ENCODE data around the gene TMEM52.

The TMEM52 gene

DNA sequence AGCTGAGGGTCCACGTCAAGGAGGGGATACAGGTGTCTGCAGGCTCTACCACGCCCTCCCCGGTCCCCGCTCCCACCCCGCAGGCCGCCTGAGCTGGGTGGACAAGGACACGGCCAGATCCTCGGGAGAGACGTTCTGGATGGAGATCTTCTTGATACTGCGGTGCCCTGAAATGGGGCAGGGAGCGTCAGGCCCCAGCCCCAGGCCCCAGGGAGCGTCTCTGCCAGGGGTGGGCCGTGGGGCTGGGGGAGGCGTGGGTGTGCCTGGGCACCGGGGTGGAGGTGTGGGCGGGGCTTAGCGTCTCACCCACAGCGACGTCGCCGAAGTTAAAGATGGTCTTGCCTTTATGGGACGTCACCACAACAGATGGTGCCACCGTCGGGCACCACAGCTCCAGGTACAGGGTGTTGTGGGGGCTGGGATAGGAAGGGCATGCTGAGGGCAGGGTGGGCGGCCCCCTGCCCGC is 7.3 kb upstream of the TMEM52 start:
- DNase-seq: no peak

DNA sequence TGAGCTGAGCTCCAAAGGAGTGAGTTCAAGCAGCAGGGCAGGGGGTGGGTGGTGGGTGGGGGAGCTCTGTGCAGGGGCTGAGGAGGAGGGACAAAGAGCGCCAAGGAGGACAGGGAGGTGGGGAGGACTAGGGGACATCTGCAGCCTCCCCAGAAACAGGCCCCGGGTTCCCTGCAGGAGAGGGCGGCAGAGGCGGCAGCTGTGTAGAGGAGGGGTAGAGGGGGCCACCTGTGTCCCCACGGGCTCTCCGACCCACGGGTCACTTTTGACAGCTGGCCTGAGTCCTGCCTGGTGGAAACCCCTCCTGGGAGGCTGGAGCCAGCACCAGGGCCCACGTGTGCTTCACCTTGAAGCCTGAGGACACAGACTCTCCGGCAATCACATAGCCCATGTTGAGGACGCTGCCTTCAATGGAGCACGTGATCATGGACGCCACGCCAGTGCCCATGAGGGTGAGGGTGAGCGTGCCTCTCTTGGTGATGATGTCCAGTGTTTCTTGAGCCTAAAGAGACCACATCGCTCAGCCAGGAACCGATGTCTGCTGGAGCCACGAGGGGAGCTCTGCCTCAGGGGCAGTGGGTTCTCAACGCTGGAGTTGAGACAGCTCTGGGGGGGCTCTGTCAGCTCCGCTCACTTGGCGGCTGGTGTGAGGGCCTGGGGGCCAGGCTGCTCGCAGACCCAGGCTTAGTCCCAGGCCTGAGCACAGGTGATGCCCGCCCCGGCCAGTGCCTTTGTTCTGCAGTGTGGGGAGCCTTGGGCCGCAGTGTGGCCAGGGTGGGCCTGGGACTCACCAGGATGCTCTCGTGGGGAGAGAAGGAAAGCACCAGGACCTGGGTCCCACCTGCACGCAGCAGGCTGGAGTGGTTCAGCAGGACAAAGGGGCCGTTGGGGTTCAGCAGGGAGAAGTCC is 6.6 kb upstream of the TMEM52 start:
- DNase-seq: no peak

DNA sequence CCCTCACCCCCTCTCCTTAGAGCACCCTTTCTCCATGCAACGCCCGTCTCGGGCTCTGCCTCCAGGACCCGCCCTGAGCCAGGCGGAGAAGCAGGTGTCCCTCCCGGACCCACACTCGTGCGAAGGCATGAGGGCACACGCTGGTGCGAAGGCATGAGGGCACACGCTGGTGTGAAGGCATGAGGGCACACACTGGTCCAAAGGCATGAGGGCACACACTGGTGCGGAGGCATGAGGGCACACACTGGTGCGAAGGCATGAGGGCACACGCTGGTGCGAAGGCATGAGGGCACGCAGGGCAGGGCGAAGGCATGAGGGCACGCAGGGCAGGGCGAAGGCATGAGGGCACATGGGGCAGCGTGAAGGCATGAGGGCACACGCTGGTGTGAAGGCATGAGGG is 5.8 kb upstream of the TMEM52 start:
- no peak for DNase-seq

DNA sequence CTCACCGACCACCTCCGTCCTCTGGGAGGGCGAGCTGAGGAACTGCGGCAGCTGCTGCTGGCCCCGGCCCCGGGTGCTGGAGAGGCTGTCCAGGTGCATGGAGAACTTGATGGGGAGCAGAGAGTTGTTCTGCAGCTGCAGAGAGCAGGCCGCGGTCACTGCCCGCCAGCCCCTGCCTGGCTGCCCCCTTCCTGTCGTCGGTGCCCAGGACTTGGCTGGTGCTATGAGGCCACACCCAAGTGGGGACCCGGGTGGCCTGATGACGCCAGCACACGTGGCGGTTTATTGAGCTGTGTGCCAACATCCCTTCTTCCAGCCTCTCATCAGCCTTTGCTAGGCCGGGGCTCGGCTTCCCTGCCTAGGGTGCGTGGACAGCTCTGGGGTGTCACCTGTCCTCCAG is 5.3 kb upstream of the TMEM52 start:
- peak; percentile 68 for DNase-seq

DNA sequence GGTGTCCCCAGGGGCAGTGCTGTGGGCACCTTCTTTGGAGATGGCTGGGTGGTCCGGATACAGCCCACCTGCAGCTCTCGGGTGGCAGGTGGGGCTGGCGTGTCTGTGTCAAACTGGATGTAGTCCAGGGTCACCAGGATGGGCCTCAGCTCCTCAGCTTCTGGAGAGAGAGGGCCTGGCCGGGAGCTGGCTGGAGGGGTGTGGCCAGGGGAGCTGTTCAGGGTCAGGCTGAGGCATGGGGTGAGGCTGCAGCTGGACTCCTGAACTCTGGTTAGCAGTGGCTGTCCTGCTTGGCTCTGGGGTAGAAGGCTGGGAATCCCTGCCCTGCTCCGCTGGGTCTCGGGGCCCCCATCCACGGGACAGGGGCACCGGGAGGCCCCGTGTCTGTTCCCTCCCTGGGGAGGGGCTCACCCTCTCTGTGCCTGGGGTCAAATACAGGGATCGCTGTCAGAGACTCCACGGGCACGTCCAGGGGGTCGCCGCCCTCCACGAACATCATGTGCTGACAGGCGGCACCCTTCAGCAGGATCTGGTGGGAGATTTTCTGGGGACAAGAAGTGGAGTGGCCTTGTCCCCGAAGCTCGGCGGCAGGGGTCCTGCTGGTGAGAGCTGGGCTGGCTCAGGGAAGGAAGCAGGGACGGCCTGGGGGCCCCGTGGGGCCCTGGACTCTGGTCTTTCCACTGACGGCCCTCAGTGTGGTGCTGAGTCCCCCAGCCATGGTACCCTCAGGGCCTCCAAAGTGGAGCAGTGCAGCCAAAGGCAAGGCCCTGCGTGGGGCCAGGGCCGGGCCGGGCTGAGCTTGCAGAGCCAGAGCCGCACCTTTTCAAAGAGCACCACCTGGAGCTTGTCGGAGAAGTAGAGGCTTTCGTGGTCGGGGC is 4.1 kb upstream of the TMEM52 start:
- peak; percentile 20 for DNase-seq

DNA sequence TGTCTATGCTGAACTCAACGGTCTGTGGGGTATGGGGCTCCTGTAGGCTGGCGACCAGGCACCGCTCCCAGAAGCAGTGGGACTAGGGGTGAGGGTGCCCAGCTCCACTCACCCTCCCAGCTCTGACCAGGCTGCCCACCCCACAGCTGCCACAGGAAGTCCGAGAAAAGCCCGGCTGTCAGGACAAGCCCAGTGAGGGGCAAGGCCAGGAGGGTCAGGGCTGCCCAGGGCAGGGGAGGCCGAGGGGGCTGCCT is 3.5 kb upstream of the TMEM52 start:
- no peak for DNase-seq

DNA sequence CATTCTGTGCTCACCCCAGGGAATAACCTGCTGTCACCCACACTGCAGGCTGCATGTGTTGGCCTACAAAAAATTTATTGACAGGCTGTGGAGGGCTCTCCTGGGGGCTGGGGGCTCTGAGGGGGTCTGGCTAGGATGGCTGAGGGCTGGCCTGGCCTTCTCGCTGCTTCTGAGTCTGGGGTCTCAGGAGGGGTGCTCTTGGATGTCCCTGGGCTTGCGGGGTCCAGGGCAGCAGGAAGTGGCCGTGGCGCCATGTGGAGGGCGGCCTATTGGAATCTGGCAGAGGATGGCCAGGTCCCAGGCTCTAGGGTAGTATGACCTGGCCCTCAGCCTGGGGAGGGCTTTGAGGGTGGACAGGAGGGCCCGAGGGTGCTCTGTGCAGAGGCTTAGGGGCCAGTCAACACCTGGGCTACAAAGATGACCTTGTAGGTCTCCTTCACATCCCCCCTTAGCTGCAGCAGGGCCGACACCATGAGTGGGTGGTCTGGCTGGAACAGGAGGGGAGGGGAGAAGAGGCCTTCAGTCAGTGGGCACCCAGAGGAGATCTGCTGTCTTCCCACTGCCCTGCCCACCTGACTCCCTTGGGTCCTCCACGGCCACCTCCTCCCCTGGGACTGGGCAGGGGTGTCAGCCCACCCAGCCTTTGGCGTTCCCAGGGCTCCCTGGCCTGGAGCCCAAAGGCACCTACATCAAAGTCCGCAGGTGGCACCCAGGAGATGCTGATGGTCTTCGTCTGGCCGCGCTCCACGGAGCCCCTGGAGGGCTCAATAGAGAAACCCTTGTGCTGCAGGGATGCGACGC is 3.0 kb upstream of the TMEM52 start:
- peak; percentile 26 for DNase-seq

DNA sequence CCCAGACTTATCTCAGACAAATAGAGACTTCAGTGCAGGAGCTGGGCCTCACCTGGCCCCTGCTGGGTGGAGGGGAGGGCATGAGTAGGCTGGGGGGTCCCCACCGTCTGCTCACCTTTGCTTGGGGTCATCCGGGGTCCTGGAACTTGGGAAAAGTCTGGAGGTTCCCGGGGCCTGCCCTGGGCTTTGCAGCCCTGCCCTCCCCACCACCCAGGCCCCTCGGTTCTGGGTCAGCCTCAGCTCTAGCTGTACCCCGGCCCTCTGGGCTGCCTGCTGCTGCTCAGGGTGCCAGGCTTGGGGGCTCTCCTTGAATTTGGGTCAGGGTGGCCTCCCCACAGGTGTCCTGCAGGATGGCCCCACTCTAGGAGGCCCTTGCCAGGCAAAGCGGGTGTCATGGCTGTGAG is 2.4 kb upstream of the TMEM52 start:
- DNase-seq: no peak

DNA sequence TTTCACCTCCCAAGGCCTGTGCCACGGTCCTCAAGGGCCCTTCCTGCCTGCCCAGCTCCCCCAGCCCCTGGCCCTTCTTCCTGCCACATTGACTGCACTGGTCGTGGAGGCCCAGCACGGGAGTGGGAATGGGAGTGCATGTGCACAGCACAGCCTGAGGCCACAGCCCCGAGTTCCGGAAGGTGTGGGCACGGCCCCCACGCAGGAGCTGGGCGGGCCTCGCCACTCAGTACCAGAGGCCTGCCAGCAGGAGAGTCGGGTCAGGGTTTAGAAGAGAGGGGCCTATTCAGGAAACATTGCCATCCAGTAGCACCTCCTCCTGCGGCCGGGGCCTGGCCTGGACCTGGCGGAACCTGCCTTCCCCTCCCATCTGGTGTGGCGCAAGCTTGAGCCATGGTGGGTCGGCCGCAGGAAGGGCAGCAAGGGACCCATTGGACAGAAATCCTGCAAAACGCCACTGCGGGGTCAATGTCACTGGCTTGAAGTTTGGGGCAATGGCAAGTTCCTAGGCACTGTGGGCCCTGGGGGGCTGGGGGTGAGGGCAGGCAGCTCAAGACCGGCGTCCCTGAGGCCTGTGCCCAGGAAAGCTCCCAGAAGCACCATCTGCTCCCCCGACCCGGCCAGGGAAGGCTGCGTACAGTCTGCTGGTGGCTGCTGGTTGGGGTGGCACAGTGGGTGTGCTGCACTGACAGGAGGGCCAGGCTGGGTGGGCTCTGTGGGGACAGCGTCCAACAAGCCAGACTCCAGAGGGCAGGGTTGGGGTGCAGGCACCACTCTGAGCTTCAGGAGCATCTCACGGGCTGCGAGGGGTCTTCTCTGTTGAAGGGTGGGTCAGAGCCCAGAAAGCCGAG is 1.8 kb upstream of the TMEM52 start:
- peak; percentile 31 for DNase-seq

DNA sequence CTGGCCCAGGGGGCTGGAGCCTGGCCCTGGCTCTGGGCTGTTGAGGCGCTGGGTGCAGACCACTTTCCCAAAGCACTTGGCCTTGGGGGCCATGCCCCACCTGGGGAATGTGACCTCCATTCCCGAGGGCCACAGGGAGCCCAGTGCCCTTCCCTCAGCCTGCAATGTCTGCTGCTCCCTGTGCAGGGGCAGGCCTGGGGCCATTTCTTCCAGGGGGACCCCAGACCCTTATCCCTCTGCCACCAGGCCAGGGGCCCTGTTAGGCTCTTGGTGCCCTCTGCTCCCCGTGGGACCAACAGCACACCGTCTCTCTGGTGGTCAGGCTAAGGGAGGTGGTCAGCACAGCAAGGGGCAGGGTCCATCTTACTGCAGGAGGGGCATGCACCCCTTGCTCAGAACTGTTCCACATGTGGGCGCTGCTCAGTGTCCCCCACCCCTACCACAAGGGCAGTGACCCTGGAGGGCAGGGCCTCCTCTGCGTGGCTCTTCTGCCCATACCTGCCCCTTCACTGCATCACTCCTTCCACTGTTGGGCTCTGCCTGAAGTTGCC is 1.1 kb upstream of the TMEM52 start:
- DNase-seq: no peak

DNA sequence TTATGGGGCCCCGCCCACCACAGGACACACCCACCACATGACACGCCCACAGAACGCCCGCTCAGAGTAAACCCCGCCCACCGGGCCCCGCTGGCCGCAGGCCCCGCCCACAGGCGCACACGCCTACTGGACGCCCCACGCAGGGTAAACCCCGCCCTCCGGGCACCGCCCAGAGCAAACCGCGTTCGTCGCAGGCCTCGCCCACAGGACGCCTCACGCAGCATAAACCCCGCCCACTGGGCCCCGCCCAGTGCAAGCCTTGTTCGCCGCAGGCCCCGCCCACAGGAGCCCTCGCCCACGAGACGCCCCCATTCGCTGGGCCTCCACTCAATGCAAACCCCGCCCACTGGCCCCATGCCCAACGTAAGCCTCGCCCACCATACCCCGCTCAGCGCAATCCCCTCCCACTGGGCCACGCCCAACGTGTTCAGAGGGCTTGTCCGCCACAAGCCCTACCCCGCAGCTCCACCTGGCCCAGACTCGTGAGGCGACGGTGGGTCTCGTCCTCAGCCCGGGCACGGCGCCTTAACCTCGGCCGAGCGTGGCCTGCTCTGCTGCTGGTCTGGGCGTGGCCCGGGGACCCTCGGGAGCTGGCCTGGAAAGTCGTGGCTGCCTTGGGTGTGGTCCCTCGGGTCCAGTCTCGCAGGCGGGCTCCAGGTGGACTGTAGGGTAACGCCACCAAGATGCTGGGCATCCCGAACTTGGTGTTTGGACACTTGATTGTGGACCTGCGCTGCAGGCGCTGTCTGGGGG is 401 bp upstream of the TMEM52 start:
- peak; percentile 98 for DNase-seq

DNA sequence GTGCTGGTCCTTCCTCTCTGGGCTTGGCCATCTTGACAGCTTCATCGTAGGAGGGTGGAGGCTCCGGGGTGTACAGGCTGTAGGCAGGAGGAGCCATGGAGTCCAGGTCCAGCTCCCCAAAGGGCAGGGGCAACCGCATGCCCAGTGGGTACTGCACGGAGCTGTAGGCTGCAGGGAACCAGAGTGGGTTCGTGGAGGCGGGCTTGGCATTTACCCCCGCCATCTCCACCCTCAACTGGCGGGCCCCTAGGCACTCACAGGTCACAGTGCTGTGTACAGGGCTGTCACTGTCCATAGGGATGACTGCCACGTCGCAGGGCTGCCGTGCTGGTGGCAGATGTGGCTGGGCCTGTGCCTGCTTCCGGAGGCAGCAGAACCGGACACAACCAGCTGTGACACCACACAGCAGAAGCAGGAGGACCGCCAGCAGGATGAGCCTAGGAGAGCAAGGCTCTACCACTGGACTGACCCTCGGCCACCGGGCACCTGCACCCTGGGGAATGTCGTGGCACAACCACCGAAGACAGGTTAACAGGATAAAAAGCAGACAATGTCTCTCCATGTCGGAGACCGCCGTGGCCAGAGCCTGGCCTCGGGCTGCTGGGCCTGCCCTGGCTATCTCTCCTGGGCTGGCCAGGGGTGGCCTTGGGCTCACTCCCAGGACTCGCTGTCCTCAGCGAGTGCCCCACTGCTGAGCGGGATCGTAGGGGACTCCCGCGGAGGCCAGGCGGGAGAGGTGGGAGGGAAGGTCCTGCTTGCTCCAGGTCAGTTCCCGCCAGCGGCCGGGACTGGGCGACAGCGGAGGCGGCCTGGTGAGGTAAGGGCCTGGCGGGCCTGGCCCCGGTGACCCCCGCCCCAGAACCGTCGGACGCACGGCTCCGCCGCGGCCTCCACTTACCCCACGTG is 831 bp downstream of the TMEM52 start:
- peak; percentile 47 for DNase-seq

DNA sequence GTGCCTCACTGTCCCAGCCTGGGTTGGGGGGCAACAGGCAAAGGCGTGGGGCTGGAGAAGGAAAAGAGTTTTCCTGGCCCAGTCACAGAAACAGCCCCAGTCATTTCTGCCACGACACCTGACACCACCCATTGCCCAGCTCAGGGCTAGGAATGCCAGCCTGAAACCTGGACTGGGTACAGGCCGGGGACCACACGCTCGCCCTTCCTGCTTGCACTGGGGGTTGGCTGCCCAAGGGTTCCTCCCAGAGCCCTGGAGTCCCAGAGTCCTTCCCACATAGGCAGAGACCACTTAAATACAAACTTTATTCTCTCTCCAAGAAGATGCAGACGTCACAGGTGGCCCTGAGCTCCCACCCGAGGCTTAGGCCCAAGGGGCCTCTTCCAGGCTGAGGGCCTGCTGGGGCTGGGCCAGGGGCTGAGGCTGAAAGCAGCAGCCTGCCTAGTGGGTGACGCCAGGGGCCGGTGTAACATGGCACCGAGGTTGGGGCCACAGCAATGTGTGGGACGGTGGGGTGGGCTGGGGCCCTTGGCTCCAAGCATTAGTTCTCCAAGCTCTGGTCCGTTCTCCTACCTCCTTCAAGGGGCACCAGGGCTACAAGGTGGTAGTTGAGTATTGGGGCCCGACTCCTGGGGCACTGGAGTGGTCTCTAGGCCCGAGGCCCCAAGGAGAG is 1.6 kb downstream of the TMEM52 start:
- DNase-seq: peak; percentile 33

DNA sequence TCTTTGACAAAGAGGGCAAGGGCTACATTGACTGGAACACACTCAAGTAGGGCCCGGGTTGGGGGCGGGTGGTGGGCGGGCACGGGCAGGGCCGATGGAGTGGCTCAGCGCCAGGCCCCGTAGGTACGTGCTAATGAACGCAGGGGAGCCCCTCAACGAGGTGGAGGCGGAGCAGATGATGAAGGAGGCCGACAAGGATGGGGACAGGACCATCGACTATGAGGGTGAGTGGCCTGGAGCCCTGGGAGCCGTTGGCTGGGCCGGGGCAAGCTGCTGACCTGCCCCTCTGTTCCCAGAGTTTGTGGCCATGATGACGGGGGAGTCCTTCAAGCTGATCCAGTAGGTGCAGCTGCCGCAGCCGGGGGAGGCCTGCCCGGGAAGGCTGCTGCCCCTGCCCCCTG is 2.2 kb downstream of the TMEM52 start:
- DNase-seq: peak; percentile 40

DNA sequence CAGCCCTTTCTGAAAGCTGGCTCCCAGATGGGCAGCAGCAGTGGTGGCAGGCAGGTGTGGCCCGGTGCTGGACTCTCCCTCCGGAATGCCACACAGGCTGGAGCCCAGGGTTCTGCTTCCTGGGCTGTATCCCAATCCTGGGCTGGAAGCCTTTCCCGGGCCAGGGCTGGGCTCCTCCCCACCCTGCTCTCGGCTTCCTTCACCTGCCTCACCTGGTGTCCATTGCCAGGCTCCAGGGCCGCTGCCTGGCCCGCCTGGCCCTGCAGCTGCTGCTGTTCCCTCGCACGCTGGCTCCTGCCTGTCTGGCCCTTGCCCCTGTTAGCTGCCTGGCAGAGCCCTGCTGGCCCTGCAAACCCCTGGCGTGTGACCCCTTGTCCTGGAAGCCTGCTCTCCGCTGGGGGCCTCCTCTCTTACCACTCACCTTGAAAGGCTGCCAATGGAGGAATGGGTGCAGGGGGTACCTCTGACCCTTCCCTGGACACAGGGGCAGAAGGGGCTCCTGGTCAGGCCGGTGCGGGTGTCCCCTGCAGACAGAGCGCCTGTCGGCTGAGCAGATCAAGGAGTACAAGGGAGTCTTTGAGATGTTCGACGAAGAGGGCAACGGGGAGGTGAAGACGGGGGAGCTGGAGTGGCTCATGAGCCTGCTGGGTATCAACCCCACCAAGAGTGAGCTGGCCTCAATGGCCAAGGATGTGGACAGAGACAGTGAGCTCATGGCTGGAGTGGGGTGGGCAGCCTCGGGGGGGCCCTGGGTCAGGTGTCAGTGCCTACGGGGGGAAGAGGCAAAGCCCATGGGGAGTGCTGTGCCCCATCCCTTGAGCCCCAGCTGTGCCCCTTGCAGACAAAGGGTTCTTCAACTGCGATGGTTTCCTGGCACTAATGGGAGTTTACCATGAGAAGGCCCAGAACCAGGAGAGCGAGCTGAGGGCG is 2.9 kb downstream of the TMEM52 start:
- peak; percentile 28 for DNase-seq

DNA sequence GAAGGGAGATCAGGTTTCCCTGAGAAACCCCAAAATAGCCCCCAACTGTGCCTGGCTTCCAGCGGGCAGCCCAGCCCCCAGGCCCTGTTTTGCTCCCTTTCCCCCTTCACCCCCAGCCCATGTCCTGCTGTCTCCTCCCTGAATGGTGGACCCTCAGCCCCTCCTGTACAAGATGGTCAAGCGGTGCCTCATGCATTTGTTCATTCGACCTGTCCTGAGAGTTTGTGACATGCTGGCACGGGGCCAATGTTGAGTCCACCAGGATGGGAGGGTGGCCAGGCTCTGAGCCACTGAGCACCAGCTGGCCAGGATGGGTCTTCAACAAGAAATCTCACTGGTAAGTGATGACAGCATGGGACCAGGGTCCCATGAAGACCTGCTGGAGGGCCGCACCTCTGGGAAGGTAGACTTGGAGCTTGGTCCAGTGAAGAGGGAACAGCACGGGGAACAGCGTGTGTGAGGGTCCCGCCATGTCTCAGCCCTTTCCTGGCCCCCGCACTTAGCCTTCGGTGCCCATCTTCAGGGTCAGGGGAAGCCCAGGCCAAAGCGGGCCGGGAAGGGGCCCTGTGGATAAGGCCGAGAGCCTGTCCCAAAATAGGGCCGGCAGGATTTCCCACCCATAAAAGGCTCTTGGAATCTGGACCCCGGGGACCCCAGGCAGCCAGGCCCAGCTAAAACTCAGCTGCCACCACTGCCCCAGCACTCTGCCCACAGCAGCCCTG is 3.9 kb downstream of the TMEM52 start, which contains the start of gene CALML6:
CALML6 (plus strand) TSS at position 290 of the 722 bp plus-strand sequence; CDS start at position 311, 21 bp downstream.
- DNase-seq: peak; percentile 40
